GM19468 (cell line): ENCODE data around the gene SLC7A6OS.

ENCODE experiments used
- ATAC-seq: cut with Tn5 transposase; IDR thresholded peaks from one replicate; pipeline ENCODE4 v1.9.1; 2021; ENCODE audit warnings: mild to moderate bottlenecking, moderate library complexity, moderate number of reproducible peaks; ENCODE audit not compliant: unreplicated experiment; ENCODE audit errors: extremely low read depth

The SLC7A6OS gene

DNA sequence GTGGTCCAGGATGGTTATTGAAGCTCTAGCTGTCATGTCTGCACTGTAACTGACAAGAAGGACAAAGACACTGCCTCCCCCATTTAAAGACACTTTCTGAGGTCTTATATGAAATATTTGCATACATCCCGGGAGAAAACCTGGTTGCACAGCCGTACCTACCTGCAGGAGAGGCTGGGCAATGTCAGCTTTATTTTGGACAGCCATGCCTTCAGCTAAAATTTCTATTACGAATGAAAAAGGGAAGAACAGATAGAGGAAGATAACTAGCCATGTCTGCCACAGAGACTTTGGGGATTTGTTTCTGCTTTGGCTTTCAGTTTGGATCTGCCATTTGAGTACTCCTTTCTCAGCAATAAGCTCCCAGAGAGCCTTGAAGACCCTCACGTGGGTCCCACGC lies 27.4 kb downstream of the SLC7A6OS start:
- no peak for ATAC-seq

DNA sequence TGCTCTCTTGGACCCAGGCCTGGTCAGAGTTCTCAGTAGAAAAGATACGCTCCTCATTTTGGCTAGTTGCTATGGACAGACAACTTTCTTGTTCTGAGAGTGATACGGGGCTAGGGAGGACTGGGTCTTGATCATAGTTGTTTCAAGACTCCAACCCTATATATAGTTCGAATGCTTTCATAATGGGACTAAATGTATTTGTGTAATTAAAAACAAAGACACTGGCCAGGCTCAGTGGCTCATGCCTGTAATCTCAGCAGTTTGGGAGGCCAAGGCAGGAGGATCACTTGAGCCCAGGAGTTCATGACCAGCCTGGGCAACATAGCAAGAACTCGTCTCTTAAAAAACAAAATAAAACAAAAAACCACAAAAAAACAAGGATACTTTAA lies 28.7 kb downstream of the SLC7A6OS start:
- ATAC-seq: no peak

DNA sequence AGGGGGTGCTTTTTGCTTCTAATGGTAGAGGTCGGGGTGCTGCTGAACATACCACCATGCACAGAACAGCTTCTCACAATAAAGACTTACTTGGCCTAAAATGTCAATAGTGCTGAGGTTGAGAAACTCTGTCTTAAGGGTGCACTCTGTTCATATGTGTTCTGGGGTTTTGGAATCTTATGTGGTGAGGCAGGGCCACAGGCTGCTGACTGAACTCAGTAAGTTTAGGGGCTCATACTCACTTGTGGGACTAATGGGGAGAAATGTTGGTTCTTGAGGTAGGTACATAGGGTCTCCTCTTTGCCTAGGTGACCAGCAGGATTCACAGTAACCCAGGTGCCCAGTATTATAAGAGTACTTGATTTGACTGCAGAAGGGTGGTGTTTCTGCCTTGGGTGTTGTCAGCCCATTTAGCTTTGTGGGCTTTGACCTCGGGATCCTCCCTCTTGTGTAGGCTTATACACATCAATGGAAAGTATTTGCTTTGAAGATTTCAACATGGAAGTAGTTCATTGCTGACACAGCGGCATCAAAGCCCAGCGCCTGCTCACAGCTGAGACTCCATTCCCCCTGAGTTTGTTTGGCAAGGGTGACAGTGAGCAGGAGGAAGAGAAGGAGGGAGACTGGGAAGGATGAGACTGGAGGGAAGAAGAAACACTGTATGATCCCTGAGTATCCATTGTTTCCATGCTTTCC lies 29.2 kb downstream of the SLC7A6OS start:
- ATAC-seq: no peak

DNA sequence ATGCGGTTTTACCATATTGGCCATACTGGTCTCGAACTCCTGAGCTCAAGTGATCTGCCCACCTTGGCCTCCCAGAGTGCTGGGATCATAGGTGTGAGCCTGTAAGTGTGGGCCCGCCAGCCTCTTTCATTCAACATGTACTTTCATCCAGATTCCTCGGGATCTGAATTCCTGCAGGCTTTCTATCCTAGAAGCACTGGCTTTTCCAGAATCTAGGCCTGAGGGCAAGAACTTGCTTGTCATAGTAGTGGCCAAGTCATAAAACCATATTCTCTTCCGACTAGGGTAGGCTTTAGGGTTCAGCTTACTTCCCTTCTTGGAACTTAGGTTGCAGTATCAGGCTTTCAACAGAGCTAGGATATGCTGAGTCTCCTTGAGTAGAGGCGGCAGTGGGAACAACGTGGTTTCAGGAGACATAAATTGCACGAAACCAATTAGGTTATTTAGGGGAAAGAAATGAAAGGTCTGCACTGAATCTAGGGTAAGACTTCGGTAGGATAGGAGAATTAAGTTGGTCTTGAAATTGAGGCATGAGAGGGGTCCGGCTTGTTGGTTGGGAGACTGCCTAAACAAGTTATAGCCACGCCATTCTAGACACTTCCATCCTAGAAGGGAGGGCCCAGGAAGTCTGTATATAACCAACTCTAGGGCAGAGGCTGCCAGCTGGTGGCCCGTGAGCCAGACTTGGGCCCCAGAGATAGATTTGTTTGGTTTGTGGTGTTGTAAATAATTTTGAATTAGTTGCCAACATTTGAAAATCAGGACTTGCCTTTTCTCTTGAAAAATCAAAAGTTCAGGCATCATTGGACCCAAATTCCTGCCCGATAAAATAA lies 30.8 kb downstream of the SLC7A6OS start:
- no peak for ATAC-seq

DNA sequence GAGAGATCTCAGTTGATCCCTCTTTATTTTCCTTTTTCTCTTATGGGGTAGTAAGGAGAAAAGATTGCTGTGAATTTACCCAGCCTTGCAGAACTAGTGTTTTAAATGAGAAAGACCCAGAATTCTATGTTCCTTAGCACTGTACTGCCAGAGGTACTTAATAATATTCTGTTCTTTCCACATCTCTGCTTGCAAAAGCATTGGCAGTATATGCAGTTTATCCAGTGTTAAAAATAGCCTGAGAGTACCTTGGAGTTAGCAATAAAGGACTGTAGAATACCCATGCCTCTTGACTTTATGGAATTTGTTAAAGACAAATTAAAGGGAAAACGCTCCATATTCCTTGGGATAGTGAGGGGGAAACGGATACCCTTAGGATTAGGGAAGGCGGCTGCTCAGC lies 34.5 kb downstream of the SLC7A6OS start:
- no peak for ATAC-seq

DNA sequence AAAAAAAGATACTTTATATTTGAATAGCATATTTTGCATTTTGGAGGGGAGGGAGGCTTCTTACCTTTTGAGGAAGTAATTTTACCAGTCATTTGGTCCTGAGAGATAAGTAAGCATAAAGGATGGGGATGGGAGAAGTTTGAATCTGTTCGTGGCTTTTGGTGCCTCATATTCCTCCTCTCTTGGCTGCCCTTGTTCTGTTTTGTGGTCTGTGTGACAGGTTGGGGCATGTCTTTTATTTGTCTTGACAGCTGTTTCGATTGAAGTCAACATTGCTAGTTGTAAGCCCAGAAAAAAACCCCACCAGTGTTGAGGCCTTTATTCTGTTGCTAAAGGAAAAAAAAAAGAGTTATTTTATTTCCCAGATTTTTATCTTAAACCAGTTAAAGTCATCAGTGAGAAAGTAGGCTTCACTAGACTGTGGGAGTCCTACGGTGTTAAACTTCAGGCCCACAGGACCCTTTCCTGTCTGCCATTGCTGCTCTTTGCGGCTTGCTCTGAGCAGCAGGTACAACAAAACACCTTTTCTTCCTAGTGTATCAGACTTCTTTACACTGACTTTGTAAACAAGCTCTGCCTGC lies 35.0 kb downstream of the SLC7A6OS start:
- no peak for ATAC-seq

DNA sequence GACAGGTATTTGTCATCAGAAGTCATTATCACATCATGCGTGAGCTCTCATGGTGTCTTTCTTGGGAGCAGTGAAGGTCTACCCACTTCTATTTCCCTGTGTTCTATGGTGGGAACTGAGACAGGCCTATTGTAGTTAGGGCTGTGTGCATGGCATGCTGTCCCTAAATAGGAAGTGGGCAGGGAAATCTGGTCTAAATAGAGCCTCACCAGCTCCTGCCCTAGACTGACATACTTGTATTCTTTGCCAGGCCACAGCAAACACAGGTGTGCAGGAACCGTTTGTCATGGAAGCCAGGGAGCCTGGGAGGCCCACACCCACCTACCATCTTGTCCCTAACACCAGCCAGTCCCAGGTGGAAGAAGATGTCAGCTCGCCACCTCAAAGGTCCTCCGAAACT lies 36.3 kb downstream of the SLC7A6OS start:
- ATAC-seq: no peak

DNA sequence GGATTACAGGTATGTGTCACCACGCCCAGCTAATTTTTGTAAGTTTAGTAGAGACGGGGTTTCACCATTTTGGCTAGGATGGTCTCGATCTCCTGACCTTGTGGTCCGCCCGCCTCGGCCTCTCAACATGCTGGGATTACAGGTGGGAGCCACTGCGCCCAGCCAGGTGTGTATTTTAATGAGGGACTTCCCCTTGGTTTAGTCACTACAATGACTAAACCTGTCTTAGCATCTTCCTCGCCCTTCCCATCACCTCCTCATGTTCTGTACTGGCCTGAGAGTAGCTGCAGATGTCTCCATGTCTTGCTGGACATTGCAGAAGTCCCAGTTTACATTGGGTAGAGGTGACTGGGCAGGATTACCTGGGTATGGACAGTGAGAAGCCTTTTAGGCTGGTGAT lies 36.9 kb downstream of the SLC7A6OS start:
- no peak for ATAC-seq

DNA sequence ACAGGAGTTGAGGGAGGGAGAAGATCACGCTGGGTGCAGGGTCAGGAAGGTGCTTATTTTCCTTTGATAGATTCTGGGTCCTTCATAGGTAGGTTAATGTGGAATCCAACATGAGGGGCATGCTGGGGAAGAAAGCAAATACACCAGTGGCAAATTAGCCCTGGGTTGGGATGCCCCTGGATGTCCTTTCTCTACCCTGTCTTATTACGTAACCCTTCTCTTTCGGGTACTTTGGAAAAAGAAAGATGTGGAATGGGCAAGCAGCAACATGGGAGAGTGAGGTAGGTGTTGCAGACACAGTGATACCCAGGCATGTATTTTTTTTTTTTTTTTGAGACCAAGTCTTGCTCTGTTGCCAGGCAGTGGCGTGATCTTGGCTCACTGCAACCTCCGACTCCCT lies 37.3 kb downstream of the SLC7A6OS start:
- ATAC-seq: no peak

DNA sequence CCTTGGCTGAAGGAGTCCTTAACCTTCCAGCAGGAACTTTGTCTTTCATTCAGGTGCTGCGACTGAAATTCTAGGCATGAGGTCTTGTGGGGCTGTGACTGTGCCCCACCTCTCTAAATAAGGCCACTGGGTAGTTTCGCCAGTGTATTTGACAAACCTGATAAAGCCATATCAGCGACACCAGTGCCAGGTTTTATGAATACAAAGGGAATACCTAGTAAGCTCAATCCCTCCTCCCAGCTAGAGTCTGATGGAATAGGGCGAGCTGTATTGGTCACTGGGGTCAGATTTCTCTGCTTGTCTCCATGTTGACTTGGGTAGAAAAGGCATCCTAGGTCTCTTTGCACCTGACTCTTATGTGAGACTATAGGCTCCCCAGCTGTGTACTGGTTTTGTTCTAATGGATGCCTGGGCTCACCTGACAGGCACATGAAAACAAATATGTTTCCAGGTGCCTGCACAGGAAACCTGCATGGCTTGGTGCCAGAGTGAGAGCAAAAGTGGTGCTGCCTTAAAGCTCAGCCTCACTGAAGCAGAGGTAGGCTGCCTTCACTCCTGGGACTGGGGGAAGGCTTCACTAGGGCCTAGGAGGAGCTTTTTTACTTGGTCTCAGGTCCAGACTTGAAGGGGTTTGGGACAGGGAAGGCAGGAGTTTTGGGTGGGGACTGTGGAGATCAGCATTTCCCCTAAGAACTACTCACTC lies 38.1 kb downstream of the SLC7A6OS start:
- no peak for ATAC-seq

DNA sequence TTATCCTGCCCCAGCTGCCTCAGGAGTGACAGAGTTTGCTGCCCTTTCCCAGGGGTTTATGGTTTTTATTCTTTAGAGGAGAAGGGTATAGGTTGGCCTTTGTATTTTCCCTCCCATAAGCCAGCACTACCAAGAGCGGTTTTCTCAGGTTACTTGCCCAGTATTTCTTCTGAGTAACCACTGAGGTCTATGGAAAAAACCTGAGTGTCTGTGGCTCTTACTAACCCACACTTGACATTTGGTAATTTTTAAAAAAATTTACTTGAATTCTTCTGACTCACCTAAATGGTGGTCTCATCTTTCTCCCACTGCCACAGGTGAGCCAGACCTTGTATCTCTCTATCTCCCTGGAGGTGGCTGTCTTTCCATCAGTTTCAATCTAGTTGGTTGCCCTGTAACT lies 40.4 kb downstream of the SLC7A6OS start:
- no peak for ATAC-seq

DNA sequence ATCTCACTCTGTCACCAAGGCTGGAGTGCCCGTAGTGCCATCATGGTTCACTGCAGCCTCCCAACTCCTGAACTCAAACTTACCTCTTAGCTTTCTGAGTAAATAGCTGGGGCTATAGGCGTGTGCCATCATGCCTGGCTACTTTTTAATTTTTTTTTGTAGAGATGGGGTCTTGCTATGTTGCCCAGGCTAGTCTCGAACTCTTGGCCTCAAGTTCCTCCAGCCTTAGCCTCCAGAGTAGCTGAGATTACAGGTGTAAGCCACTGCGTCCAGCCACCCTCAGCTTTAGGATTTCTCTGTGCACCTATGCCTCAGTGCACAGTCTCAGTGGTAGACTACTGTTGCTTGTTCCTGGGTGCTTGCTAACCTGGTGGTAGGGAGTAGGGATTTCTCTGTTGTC lies 41.0 kb downstream of the SLC7A6OS start:
- ATAC-seq: no peak

DNA sequence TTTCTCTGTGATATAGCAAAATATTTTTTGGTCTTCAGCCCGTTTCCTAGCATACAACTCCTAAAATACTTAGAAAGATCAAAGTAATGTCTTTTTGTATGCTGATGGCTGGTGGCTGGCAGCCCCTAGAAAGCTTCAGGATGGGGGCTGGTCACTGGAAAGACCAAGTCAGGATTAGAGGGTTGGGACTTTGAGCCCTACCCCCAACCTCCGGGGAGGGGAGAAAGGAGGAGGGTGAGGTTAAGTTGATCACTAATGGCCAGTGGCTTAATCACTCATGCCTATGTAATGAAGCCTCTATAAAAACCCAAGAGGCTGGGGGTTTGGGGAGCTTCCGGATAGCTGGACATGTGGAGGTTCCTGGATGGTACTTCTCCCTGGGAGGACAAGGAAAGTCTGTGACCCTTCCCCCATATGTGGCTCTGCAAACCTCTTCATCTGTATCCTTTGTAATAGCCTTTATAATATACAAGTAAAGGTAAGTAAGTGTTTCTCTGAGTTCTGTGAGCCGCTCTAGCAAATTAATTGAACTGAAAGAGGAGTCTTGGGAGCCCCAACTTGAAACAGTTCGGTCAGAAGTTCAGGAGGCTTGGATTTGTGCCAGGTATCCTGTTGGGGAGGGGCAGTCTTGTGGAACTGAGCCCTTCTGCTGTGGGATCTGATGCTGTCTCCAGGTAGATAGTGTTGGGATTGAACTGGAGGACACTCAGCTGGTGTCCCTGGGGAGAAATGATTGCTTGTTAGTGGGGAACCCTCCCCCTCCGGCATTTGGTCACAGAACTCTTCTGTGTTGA lies 42.9 kb downstream of the SLC7A6OS start:
- no peak for ATAC-seq

DNA sequence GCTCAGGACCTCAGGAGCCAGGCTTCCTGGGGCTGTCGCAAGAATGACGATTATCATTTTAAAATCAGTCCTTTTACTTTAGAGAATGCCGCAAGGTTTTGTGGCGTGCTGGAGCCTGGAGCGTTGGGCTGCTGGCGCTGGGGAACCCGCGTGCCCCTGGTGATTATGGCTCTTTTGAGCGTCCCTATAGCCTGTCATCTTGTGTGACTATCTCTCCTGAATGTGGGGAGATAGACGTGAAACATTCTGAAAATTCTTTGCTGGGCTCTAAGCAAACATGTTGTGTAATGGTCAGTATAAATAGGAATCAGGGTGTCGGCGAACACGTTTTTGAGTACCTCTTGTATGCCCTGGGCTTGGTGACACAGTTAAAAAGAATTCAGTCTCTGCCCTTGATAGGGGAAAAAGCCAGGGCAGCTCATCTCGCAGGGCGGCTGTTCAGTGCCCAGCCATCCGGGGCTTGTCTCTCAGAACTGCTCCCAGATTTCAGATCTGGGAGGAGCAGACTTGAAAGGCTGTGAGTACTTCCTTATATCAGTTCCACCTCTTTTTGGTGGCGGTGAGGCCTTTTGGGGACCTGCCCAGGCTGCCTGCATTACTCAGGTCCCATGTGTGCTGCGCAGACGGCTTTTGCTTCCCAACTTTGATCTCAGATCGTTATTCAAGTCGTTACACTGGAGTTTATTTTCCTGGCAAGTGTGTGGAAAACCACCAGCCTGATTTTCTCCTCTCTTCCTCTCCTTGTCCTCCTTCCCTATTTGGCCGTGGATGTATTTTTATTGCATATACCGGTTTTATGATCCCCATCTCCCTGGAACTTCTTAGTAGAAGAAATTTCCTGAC lies 45.4 kb downstream of the SLC7A6OS start:
- no peak for ATAC-seq

DNA sequence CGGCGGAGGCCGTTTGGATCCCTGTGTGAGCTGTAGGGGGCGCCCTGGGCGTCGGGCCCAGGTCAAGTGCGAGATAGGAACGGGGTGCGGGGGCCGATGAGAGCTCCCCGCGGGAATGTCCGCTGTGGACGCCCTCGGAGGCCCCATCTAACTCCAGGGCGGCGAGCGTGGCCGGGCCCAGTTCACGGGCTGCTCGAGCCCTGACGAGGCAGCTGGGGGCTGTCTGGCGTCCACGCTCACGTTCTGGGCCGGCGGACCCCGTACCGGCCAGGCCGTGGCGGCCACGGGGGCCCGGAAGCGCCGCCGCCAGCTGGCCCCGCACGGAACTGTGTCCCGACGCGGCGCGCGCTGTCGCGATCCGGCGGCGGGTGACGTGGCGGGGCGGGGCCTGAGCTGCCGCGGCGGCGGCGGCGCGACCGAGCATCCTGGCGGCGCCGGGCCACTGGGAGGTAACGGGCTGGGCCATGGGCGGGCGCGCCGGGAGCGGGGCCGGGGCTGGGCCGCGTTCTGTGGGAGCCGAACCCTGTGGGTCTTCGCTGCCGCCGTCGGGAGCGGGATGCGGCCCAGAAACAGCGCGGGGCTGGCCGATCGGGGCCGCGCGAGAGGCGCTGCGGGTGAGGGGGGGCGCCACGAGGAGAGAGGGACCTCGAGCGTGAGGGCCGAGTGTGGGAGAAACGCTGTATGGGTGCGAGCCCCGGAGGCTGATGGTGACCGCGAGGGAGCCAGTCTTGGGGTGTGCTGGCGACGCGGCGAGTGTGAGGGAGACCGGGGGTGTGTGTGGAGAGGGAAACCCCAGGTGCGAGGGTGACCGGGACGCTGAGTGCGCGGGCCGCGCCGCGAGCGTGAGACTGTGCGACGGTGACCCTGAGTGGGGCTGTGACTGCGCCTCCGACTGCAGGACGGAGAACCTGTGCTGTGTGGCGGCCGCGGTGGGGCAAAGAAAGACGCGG lies 46.3 kb downstream of the SLC7A6OS start, which contains the start of gene SLC7A6:
Gene SLC7A6, plus strand, starts transcription at position 399 of the 950 bp plus-strand sequence. CDS start 10,201 bp downstream, outside the sequence.
- peak; percentile 33 for ATAC-seq

DNA sequence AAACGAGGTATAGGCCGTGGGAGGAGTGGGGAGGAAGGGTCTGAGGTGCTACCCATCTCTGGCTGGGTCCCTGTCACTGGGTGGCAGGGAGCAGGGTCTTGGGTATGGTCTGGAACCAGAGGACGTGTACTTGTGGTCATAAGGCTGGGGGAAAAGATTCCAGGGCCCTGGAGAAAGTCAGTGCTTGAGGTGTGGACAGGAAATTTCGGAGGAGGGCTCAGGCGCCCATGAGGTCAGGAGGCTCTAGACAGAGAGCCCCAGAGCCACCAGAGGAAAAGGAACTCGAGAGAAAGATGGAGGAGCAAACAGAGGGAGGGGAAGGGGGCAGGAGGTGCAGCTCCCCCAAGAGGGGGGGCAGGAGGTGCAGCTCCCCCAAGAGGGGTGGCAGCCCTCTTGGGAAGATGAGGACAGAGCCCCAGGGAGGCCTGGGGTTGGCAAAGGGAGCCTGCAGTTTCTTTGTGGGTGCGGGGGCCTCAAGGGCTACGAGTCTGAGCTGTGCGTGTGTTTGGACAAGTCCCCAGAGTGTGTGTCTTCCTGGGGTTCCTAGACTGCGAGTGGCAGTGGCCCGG lies 47.1 kb downstream of the SLC7A6OS start:
- no peak for ATAC-seq

DNA sequence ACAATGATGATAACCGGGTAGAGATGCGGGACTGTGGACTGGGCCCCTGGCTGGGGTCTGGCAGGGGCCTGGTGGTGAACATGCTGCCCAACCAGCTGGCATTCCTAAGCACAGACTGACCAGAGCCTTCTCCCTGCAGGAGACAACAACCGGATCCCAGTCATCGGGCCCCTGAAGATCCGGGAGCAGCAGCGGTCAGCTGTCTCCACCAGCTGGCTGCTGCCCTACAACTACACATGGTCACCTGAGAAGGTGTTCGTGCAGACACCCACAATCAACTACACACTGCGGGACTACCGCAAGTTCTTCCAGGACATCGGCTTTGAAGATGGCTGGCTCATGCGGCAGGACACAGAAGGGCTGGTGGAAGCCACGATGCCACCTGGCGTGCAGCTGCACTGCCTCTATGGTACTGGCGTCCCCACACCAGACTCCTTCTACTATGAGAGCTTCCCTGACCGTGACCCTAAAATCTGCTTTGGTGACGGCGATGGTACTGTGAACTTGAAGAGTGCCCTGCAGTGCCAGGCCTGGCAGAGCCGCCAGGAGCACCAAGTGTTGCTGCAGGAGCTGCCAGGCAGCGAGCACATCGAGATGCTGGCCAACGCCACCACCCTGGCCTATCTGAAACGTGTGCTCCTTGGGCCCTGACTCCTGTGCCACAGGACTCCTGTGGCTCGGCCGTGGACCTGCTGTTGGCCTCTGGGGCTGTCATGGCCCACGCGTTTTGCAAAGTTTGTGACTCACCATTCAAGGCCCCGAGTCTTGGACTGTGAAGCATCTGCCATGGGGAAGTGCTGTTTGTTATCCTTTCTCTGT lies 51.5 kb downstream of the SLC7A6OS start:
- no peak for ATAC-seq
